CD14-positive monocyte (primary cell): ENCODE results near the gene HCCS. TPM values are rescaled to one million over a fixed set of nuclear protein-coding genes. Genes with fewer than 3 reads are reported as not detected.

Source experiments
- DNase-seq, 3 donors: peaks; one replicate each; pipeline ENCODE4 v3.0.0-alpha.2; 2011 to 2022
- H2AFZ ChIP-seq: 2 replicates; pipeline ENCODE4 v1.6.0; 2012; ENCODE audit warnings: mild to moderate bottlenecking, low read depth, low read length, inconsistent platforms; ENCODE audit not compliant: insufficient read depth, poor library complexity, severe bottlenecking
- H3K27ac ChIP-seq, 2 donors: 1 replicate in 1 of 2; 2 replicates in 1 of 2; pipeline ENCODE4 v1.5.1; 2012 to 2013; ENCODE audit warnings: low read length in 2 of 2, control low read depth in 1 of 2, inconsistent platforms in 1 of 2, low read depth in 1 of 2, mild to moderate bottlenecking in 1 of 2
- H3K27me3 ChIP-seq, 2 donors: one replicate each; pipeline versions ENCODE4 v1.6.0 to v1.6.1; 2011 to 2013; ENCODE audit warnings: low read length in 2 of 2; ENCODE audit not compliant: control insufficient read depth in 2 of 2, insufficient read depth in 2 of 2
- H3K36me3 ChIP-seq, 2 donors: replicated peaks in 1 of 2; 1 replicate in 1 of 2; 2 replicates in 1 of 2; pipeline versions ENCODE4 v1.5.1 to v1.6.1; 2012 to 2013; ENCODE audit warnings: low read length in 2 of 2, control low read depth in 1 of 2, inconsistent platforms in 1 of 2, mild to moderate bottlenecking in 1 of 2; ENCODE audit not compliant: insufficient read depth in 2 of 2, control insufficient read depth in 1 of 2
- H3K4me1 ChIP-seq, 2 donors: 1 replicate in 1 of 2; 2 replicates in 1 of 2; pipeline versions ENCODE4 v1.5.1 to v1.6.1; 2012 to 2013; ENCODE audit warnings: low read length in 2 of 2, control low read depth in 1 of 2, inconsistent platforms in 1 of 2, mild to moderate bottlenecking in 1 of 2, moderate library complexity in 1 of 2; ENCODE audit not compliant: insufficient read depth in 2 of 2, control insufficient read depth in 1 of 2
- H3K4me2 ChIP-seq: replicated peaks from 2 replicates; pipeline ENCODE3; 2012; ENCODE audit warnings: low read length, moderate library complexity, mild to moderate bottlenecking; ENCODE audit not compliant: poor library complexity, severe bottlenecking; ENCODE audit errors: extremely low read depth
- H3K4me3 ChIP-seq, 3 experiments: fragments of 200-600 bp in 1 of 3; sonication (generic) in 1 of 3; replicated peaks in 1 of 3; 1 replicate in 2 of 3; 2 replicates in 1 of 3; pipeline ENCODE4 v1.5.1; 2011 to 2013; ENCODE audit warnings: low read length in 3 of 3, mild to moderate bottlenecking in 3 of 3, control low read depth in 2 of 3, low read depth in 2 of 3, inconsistent platforms in 1 of 3, moderate library complexity in 1 of 3
- H3K79me2 ChIP-seq: 2 replicates; pipeline ENCODE4 v1.6.0; 2012; ENCODE audit warnings: mild to moderate bottlenecking, control low read depth, inconsistent platforms, low read length, moderate library complexity; ENCODE audit not compliant: insufficient read depth
- H3K9ac ChIP-seq: 2 replicates; pipeline ENCODE4 v1.6.0; 2017; ENCODE audit warnings: low read length, mild to moderate bottlenecking; ENCODE audit not compliant: insufficient read depth, poor library complexity, severe bottlenecking
- H3K9me3 ChIP-seq, 2 donors: replicated peaks in 1 of 2; 1 replicate in 1 of 2; 2 replicates in 1 of 2; pipeline versions ENCODE4 v1.5.1 to v1.6.1; 2012 to 2013; ENCODE audit warnings: low read length in 2 of 2, control low read depth in 1 of 2; ENCODE audit not compliant: control insufficient read depth in 1 of 2, insufficient read depth in 1 of 2
- H4K20me1 ChIP-seq: 2 replicates; pipeline ENCODE4 v1.6.0; 2012; ENCODE audit warnings: mild to moderate bottlenecking, low read length, control low read depth, moderate library complexity; ENCODE audit not compliant: insufficient read depth
- H3K27ac Mint-ChIP-seq, 7 donors: one replicate each; pipeline ENCODE4 v1.8.0; 2020; ENCODE audit warnings: mild to moderate bottlenecking in 7 of 7, mixed read lengths in 7 of 7, moderate library complexity in 6 of 7, inconsistent platforms in 2 of 7
- H3K27me3 Mint-ChIP-seq, 3 donors: one replicate each; pipeline ENCODE4 v1.8.0; 2021 to 2022; ENCODE audit warnings: low read depth in 3 of 3, mild to moderate bottlenecking in 3 of 3, mixed read lengths in 3 of 3, moderate library complexity in 3 of 3, inconsistent platforms in 1 of 3
- H3K36me3 Mint-ChIP-seq, 2 donors: one replicate each; pipeline ENCODE4 v1.8.0; 2020; ENCODE audit warnings: mixed read lengths in 2 of 2, inconsistent platforms in 1 of 2, mild to moderate bottlenecking in 1 of 2
- H3K4me1 Mint-ChIP-seq: one replicate; pipeline ENCODE4 v1.8.0; 2020; ENCODE audit warnings: mild to moderate bottlenecking, mixed read lengths
- H3K4me3 Mint-ChIP-seq, 2 donors: one replicate each; pipeline ENCODE4 v1.8.0; 2020; ENCODE audit warnings: mild to moderate bottlenecking in 2 of 2, mixed read lengths in 2 of 2, moderate library complexity in 1 of 2
- H3K9me3 Mint-ChIP-seq, 7 donors: one replicate each; pipeline ENCODE4 v1.8.0; 2020 to 2022; ENCODE audit warnings: mixed read lengths in 7 of 7, mild to moderate bottlenecking in 6 of 7, moderate library complexity in 6 of 7, inconsistent platforms in 2 of 7
- CTCF ChIP-seq: fragments of 200-600 bp; IDR thresholded peaks from one replicate; pipeline ENCODE4 v1.8.0; 2022; ENCODE audit warnings: antibody characterized with exemption, mild to moderate bottlenecking
- WGBS: methylation state at CpG from one replicate; pipeline ENCODE4 v1.1.5; 2013; ENCODE audit warnings: missing lambda C conversion rate; ENCODE audit not compliant: insufficient coverage; 5-methylcytosine and 5-hydroxymethylcytosine counted together
- intact Hi-C, 2 donors: fragments of 100-400 bp; cut with micrococcal nuclease; formaldehyde crosslinking; loops; one replicate each; pipeline versions ENCODE4 v1.15.0 to v1.15.1; 2023
- polyA plus RNA-seq, 3 donors: library from polyadenylated mRNA; depleted of rRNA in 1 of 3; unstranded in 2 of 3; stranded (reverse) in 1 of 3; fragments of 300-500 nt in 2 of 3; fragments of >200 nt in 1 of 3; fragmentation: Illumina TruSeq in 2 of 3; gene quantifications; 1 replicate in 2 of 3; 2 replicates in 1 of 3; pipeline ENCODE4 v1.2.3, GENCODE V29; 2012 to 2021

Gene HCCS
- polyA plus RNA-seq, 3 donors, result 15.2 to 52.2 (median 38.9) TPM

- H3K9me3 Mint-ChIP-seq, result peaks cover 0 to 2% (median 0%) of the 10 kb centered on the region in 7 donors
- Histone ChIP-seq H2AFZ (peak overlapping the region; percentile 23), H3K9me3 (no peaks in the 10 kb centered on the region), H3K4me3 (no peak overlapping the region), H3K27me3 (no peaks in the 10 kb centered on the region), H3K79me2 (no peaks in the 10 kb centered on the region), H3K4me2 (no peak overlapping the region), H3K4me1 (peaks cover 17 to 21% of the 10 kb centered on the region in 2 donors), H3K27ac (peak overlapping the region in 1 of 2 donors; percentile 44), H3K36me3 (no peaks in the 10 kb centered on the region), H4K20me1 (no peaks in the 10 kb centered on the region), H3K9ac (no peak overlapping the region)
- H3K27ac Mint-ChIP-seq, result peak overlapping the region in 3 of 7 donors; percentile 2 to 15 (median 10)
- H3K27me3 Mint-ChIP-seq, result peaks cover 0 to 3% (median 0%) of the 10 kb centered on the region in 3 donors
- peak in 2 of 3 donors; percentile 17 to 41 for DNase-seq
- no peak overlapping the region for H3K4me3 Mint-ChIP-seq
- peaks cover 25% of the 10 kb centered on the region for H3K4me1 Mint-ChIP-seq
- intact Hi-C loops, result loop anchor here in 1 of 2 donors (10.0 kb wide), 1 partner anchor 946 kb away; no protein-coding TSS in a partner anchor
- TF ChIP-seq CTCF, result no peak
- no peaks in the 10 kb centered on the region for H3K36me3 Mint-ChIP-seq
Observed at GRCh38 chrX:11131146-11131545, 20.0 kb downstream of the HCCS start.

- peaks cover 10 to 11% of the 10 kb centered on the region in 2 donors for H3K4me1 ChIP-seq
- no peaks in the 10 kb centered on the region for H3K9me3 ChIP-seq
- no peak overlapping the region for H3K4me2 ChIP-seq
- no peaks in the 10 kb centered on the region for H4K20me1 ChIP-seq
- no peak overlapping the region for H3K4me3 ChIP-seq
- no peaks in the 10 kb centered on the region for H3K36me3 ChIP-seq
- no peaks in the 10 kb centered on the region for H3K36me3 Mint-ChIP-seq
- no CpG with 5 or more reads among the region's 2 CpGs for WGBS
- H3K4me3 Mint-ChIP-seq, result no peak overlapping the region
- H3K27me3 Mint-ChIP-seq, result peaks cover 0 to 16% (median 2%) of the 10 kb centered on the region in 3 donors
- H3K4me1 Mint-ChIP-seq, result peaks cover 12% of the 10 kb centered on the region
- no peak overlapping the region for H2AFZ ChIP-seq
- H3K79me2 ChIP-seq, result no peaks in the 10 kb centered on the region
- H3K9ac ChIP-seq, result no peak overlapping the region
- TF ChIP-seq CTCF, result no peak
- peaks cover 0 to 2% (median 0%) of the 10 kb centered on the region in 7 donors for H3K9me3 Mint-ChIP-seq
- no peak overlapping the region for H3K27ac ChIP-seq
- intact Hi-C loops, result loop anchor here in 1 of 2 donors (10.0 kb wide), 1 partner anchor 951 kb away; no protein-coding TSS in a partner anchor
- peak overlapping the region in 1 of 7 donors; percentile 24 for H3K27ac Mint-ChIP-seq
- H3K27me3 ChIP-seq, result peaks cover 2 to 11% of the 10 kb centered on the region in 2 donors
- DNase-seq, result no peak
Observed at GRCh38 chrX:11135564-11136185, 24.5 kb downstream of the HCCS start.
